ENCODE measurements around the gene KRTAP12-1.

- TF ChIP-seq, protein P1, sequence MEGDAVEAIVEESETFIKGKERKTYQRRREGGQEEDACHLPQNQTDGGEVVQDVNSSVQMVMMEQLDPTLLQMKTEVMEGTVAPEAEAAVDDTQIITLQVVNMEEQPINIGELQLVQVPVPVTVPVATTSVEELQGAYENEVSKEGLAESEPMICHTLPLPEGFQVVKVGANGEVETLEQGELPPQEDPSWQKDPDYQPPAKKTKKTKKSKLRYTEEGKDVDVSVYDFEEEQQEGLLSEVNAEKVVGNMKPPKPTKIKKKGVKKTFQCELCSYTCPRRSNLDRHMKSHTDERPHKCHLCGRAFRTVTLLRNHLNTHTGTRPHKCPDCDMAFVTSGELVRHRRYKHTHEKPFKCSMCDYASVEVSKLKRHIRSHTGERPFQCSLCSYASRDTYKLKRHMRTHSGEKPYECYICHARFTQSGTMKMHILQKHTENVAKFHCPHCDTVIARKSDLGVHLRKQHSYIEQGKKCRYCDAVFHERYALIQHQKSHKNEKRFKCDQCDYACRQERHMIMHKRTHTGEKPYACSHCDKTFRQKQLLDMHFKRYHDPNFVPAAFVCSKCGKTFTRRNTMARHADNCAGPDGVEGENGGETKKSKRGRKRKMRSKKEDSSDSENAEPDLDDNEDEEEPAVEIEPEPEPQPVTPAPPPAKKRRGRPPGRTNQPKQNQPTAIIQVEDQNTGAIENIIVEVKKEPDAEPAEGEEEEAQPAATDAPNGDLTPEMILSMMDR (IDR thresholded peaks at IDR 0.05) = no peak
- TF ChIP-seq POLR2A (IDR thresholded peaks at IDR 0.05) = no peak
These were observed 47.5 kb upstream of the KRTAP12-1 start for GRCh38 chr21:44729336-44730027.

All from testis (tissue), 2 donors.